NB4 (cell line): ENCODE data around the gene CTTNBP2.

ENCODE experiments used
- DNase-seq: peaks from one replicate; pipeline ENCODE4 v3.0.0; 2010; ENCODE audit warnings: low read depth
- H3K4me3 ChIP-seq: one replicate; pipeline ENCODE4 v1.5.1; 2011; ENCODE audit warnings: mild to moderate bottlenecking, low read depth, low read length, moderate library complexity
- CTCF ChIP-seq: IDR thresholded peaks from one replicate; pipeline ENCODE4 v1.5.1; 2012; ENCODE audit warnings: low read depth, low read length
- MAX ChIP-seq: IDR thresholded peaks from 2 replicates; pipeline ENCODE4 v1.6.1; 2011; ENCODE audit warnings: low read depth, low read length
- MYC ChIP-seq: IDR thresholded peaks from 2 replicates; pipeline ENCODE4 v1.6.1; 2011; ENCODE audit warnings: low read depth, low read length
- POLR2A ChIP-seq: IDR thresholded peaks from 2 replicates; pipeline ENCODE4 v1.6.1; 2011; ENCODE audit warnings: mild to moderate bottlenecking; ENCODE audit not compliant: insufficient read length; ENCODE audit errors: extremely low read depth

The CTTNBP2 gene

GRCh38 chr7:117875566-117875965 is 2.3 kb upstream of the CTTNBP2 start:
- peak; percentile 13 for DNase-seq
- no peak for TF ChIP-seq POLR2A
- TF ChIP-seq MYC = no peak
- no peak for TF ChIP-seq MAX
- no peak for TF ChIP-seq CTCF

GRCh38 chr7:117874191-117874700 is 1.0 kb upstream of the CTTNBP2 start:
- TF ChIP-seq POLR2A = no peak
- TF ChIP-seq MYC = no peak
- no peak for DNase-seq
- no peak overlapping the region for H3K4me3 ChIP-seq

More at GRCh38 chr7:117875566-117875965, 2.3 kb upstream of the CTTNBP2 start:
- H3K4me3 ChIP-seq = no peak overlapping the region

- TF ChIP-seq MAX = no peak
- no peak for TF ChIP-seq POLR2A
- TF ChIP-seq CTCF = no peak
- no peak for TF ChIP-seq MYC
- DNase-seq = no peak
- H3K4me3 ChIP-seq = no peak overlapping the region
Measured at GRCh38 chr7:117872561-117873309, 506 bp downstream of the CTTNBP2 start.

- no peak for DNase-seq
- no peak overlapping the region for H3K4me3 ChIP-seq
- no peak for TF ChIP-seq CTCF
- no peak for TF ChIP-seq MYC
- TF ChIP-seq POLR2A = no peak
- no peak for TF ChIP-seq MAX
Measured at GRCh38 chr7:117871778-117872538, 1.3 kb downstream of the CTTNBP2 start.

- H3K4me3 ChIP-seq = no peak overlapping the region
- DNase-seq = no peak
- TF ChIP-seq MYC (no peak), CTCF (no peak), POLR2A (no peak), MAX (no peak)
Measured at GRCh38 chr7:117871401-117871777, 1.9 kb downstream of the CTTNBP2 start.

GRCh38 chr7:117870448-117871130 is 2.7 kb downstream of the CTTNBP2 start:
- DNase-seq = no peak
- TF ChIP-seq MAX = no peak
- H3K4me3 ChIP-seq = no peak overlapping the region
